HCT116 (cell line): ENCODE results near the gene PNPLA2. TPM values are rescaled to one million over a fixed set of nuclear protein-coding genes. Genes with fewer than 3 reads are reported as not detected.

ENCODE experiments used
- ATAC-seq: fragments of 200-7000 bp; cut with Tn5 transposase; 2 replicates; pipeline ENCODE4 v1.9.1; 2020; ENCODE audit warnings: mild to moderate bottlenecking, moderate library complexity
- BruUV-seq: library from RNA; stranded (reverse); fragments of 400-500 nt; replicated peaks from 2 replicates; lab custom pipeline; 2021; lab: Mats Ljungman, UMichigan
- CTCF ChIA-PET: fragments of 300-600 bp; sonication (Branson Sonifier 250); formaldehyde crosslinking; loops from one replicate; lab custom pipeline; 2021; ENCODE audit warnings: antibody characterized with exemption; lab: Charles Lee
- POLR2A ChIA-PET: fragments of 300-600, 350-600 bp; sonication (Branson Sonifier 250); formaldehyde crosslinking; loops from one replicate; lab custom pipeline; 2021; ENCODE audit warnings: antibody characterized with exemption; lab: Charles Lee
- RAD21 ChIA-PET, 2 experiments: fragments of 300-600 bp; sonication (Branson Sonifier 250); formaldehyde crosslinking; loops; one replicate each; lab custom pipeline; 2023; ENCODE audit warnings: low total read pairs in 2 of 2; ENCODE audit not compliant: uncharacterized antibody in 2 of 2, unreplicated experiment in 2 of 2, low non-redundant PET in 1 of 2; lab: Charles Lee
- DNase-seq: peaks from one replicate; pipeline ENCODE4 v3.0.0-alpha.2; 2010; ENCODE audit warnings: low read depth, low spot score
- H2AFZ ChIP-seq: fragments of 200-600 bp; shearing (Covaris generic), sonication (generic); 2 replicates; pipeline ENCODE4 v1.6.1; 2017; ENCODE audit warnings: low read depth, mixed run types, mixed read lengths, antibody characterized with exemption, low read length; ENCODE audit not compliant: poor library complexity, severe bottlenecking
- H3K27ac ChIP-seq: 2 replicates; pipeline ENCODE4 v1.5.1; 2012; ENCODE audit warnings: low read depth, low read length
- H3K27me3 ChIP-seq: fragments of 200-600 bp; sonication (generic); 2 replicates; pipeline ENCODE4 v1.6.1; 2016; ENCODE audit warnings: mixed run types, low read length, mixed read lengths; ENCODE audit not compliant: insufficient read depth
- H3K36me3 ChIP-seq, 2 experiments: fragments of 200-500 bp in 1 of 2; fragments of 200-600 bp in 1 of 2; sonication (Bioruptor generic) in 1 of 2; sonication (generic) in 1 of 2; 2 replicates each; pipeline versions ENCODE4 v1.5.1 to v1.6.1; 2014 to 2016; ENCODE audit warnings: low read length in 2 of 2, inconsistent platforms in 1 of 2, mixed read lengths in 1 of 2, mixed run types in 1 of 2; ENCODE audit not compliant: insufficient read depth in 2 of 2, control insufficient read depth in 1 of 2
- H3K4me1 ChIP-seq, 2 experiments: fragments of 200-600 bp in 1 of 2; sonication (generic) in 1 of 2; 2 replicates each; pipeline versions ENCODE4 v1.5.1 to v1.6.1; 2012 to 2017; ENCODE audit warnings: low read length in 2 of 2, inconsistent platforms in 1 of 2, mild to moderate bottlenecking in 1 of 2, mixed read lengths in 1 of 2, mixed run types in 1 of 2, moderate library complexity in 1 of 2; ENCODE audit not compliant: insufficient read depth in 2 of 2, control insufficient read depth in 1 of 2
- H3K4me2 ChIP-seq: fragments of 200-600 bp; sonication (generic); 2 replicates; pipeline ENCODE4 v1.6.1; 2017; ENCODE audit warnings: mixed run types, low read length, mixed read lengths
- H3K4me3 ChIP-seq, 2 experiments: fragments of 200-600 bp in 1 of 2; sonication (generic) in 1 of 2; replicated peaks in 1 of 2; 2 replicates each; pipeline ENCODE4 v1.5.1; 2011 to 2016; ENCODE audit warnings: low read length in 2 of 2, control low read depth in 1 of 2, low read depth in 1 of 2, mild to moderate bottlenecking in 1 of 2, mixed read lengths in 1 of 2, mixed run types in 1 of 2
- H3K79me2 ChIP-seq: fragments of 200-600 bp; sonication (generic); 2 replicates; pipeline ENCODE4 v1.6.1; 2017; ENCODE audit warnings: mild to moderate bottlenecking, mixed run types, low read length, moderate library complexity, mixed read lengths; ENCODE audit not compliant: insufficient read depth
- H3K9ac ChIP-seq: fragments of 200-600 bp; sonication (generic); 2 replicates; pipeline ENCODE4 v1.6.1; 2016; ENCODE audit warnings: low read length, mixed read lengths
- H3K9me2 ChIP-seq: fragments of 200-600 bp; sonication (generic), shearing (Covaris generic); 2 replicates; pipeline ENCODE4 v1.6.1; 2017; ENCODE audit warnings: mixed run types, mild to moderate bottlenecking, moderate library complexity; ENCODE audit not compliant: insufficient read depth
- H3K9me3 ChIP-seq, 2 experiments: fragments of 200-500 bp in 1 of 2; fragments of 200-600 bp in 1 of 2; sonication (Bioruptor generic) in 1 of 2; sonication (generic) in 1 of 2; 2 replicates each; pipeline ENCODE4 v1.6.1; 2014 to 2017; ENCODE audit warnings: low read length in 2 of 2, mixed read lengths in 2 of 2, inconsistent platforms in 1 of 2, low read depth in 1 of 2, mild to moderate bottlenecking in 1 of 2, mixed run types in 1 of 2, moderate library complexity in 1 of 2; ENCODE audit not compliant: control insufficient read depth in 1 of 2, insufficient read depth in 1 of 2
- H4K20me1 ChIP-seq: fragments of 200-600 bp; sonication (generic), shearing (Covaris generic); 2 replicates; pipeline ENCODE4 v1.6.1; 2017; ENCODE audit warnings: mixed run types, mild to moderate bottlenecking, moderate library complexity; ENCODE audit not compliant: insufficient read depth
- CBX3 ChIP-seq: IDR thresholded peaks from 2 replicates; pipeline ENCODE4 v1.6.1; 2012; ENCODE audit warnings: low read depth
- CEBPB ChIP-seq: IDR thresholded peaks from 2 replicates; pipeline ENCODE4 v1.6.1; 2012; ENCODE audit warnings: low read depth
- EGR1 ChIP-seq: IDR thresholded peaks from 2 replicates; pipeline ENCODE4 v1.6.1; 2012; ENCODE audit warnings: low read depth
- ELF1 ChIP-seq: IDR thresholded peaks from 2 replicates; pipeline ENCODE4 v1.6.1; 2012; ENCODE audit warnings: low read depth, borderline replicate concordance
- EZH2 ChIP-seq: fragments of 200-600 bp; sonication (generic); IDR thresholded peaks from 2 replicates; pipeline ENCODE4 v1.6.1; 2017; ENCODE audit warnings: antibody characterized with exemption, mixed run types
- FOSL1 ChIP-seq: IDR thresholded peaks from 2 replicates; pipeline ENCODE4 v1.6.1; 2012; ENCODE audit warnings: low read depth
- JUND ChIP-seq: IDR thresholded peaks from 2 replicates; pipeline ENCODE4 v1.6.1; 2012
- MAX ChIP-seq: IDR thresholded peaks from 2 replicates; pipeline ENCODE4 v1.6.1; 2012
- RAD21 ChIP-seq: IDR thresholded peaks from 2 replicates; pipeline ENCODE4 v1.6.1; 2012; ENCODE audit warnings: low read depth, mild to moderate bottlenecking
- SIN3A ChIP-seq: IDR thresholded peaks from 2 replicates; pipeline ENCODE4 v1.6.1; 2012; ENCODE audit warnings: low read depth
- SP1 ChIP-seq: IDR thresholded peaks from 2 replicates; pipeline ENCODE4 v1.6.1; 2012; ENCODE audit warnings: low read depth
- SRF ChIP-seq: IDR thresholded peaks from 2 replicates; pipeline ENCODE4 v1.6.1; 2012; ENCODE audit warnings: low read depth
- ZBTB33 ChIP-seq: IDR thresholded peaks from 2 replicates; pipeline ENCODE4 v1.6.1; 2011; ENCODE audit warnings: mild to moderate bottlenecking, low read length, moderate library complexity; ENCODE audit not compliant: insufficient replicate concordance; ENCODE audit errors: extremely low read depth
- ZFX ChIP-seq: fragments of 450-650 bp; IDR thresholded peaks from 2 replicates; pipeline ENCODE4 v1.6.1; 2017
- ZNF274 ChIP-seq: fragments of 200-500 bp; sonication (Bioruptor generic); IDR thresholded peaks from 2 replicates; pipeline ENCODE4 v1.6.1; 2014; ENCODE audit warnings: mild to moderate bottlenecking, low read depth, low read length, inconsistent platforms
- intact Hi-C: fragments of 100-400 bp; cut with micrococcal nuclease; formaldehyde crosslinking; loops from 2 replicates; pipeline ENCODE4 v1.10.0; 2022
- total RNA-seq: library from RNA; stranded (reverse); gene quantifications from one replicate; pipeline ENCODE4 v1.2.1, GENCODE V29; 2021; ENCODE audit not compliant: unreplicated experiment
- TF ChIP-seq, protein P1 (sequence below): IDR thresholded peaks from 2 replicates; pipeline ENCODE4 v1.6.1; 2012; ENCODE audit warnings: low read depth
- TF ChIP-seq, protein P2 (sequence below), 3 experiments: fragments of 200-600 bp in 1 of 3; sonication (generic) in 1 of 3; IDR thresholded peaks in 2 of 3; conservative IDR thresholded peaks in 1 of 3; 2 replicates each; pipeline ENCODE4 v1.5.1; 2012 to 2017; ENCODE audit warnings: low read depth in 2 of 3, low read length in 2 of 3, antibody characterized with exemption in 1 of 3, borderline replicate concordance in 1 of 3, control low read depth in 1 of 3, mild to moderate bottlenecking in 1 of 3, mixed read lengths in 1 of 3, mixed run types in 1 of 3, moderate library complexity in 1 of 3; ENCODE audit not compliant: insufficient read depth in 1 of 3
- TF ChIP-seq, protein P3 (sequence below): IDR thresholded peaks from 2 replicates; pipeline ENCODE4 v1.6.1; 2012

The PNPLA2 gene
- total RNA-seq, 1 experiment from 2014 or later: 124 TPM

DNA sequence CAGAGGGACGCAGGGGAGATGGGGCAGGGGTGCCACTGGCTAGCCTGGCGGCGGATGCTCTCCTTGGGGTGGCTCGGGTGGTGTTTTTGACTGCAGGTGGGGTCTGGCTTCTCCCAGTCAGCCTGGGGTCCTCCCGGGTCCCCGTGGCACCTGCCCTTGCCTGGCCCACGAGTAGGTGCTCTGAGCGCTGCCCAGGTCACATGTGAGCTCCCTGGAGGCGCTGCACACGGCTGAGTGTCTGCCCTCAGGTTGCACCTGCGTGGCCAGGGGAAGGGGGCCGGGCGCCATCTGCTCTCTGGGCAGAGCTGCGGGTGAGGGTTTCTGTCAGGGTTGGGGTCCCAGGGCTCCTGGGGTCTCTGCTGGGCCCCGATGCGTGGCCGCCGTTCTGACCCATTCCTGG, 29.2 kb downstream of the PNPLA2 start:
- Histone ChIP-seq H3K9me2 (no peaks in the 10 kb centered on the region), H3K9me3 (no peaks in the 10 kb centered on the region), H4K20me1 (no peaks in the 10 kb centered on the region), H2AFZ (no peak overlapping the region), H3K27me3 (no peaks in the 10 kb centered on the region), H3K4me3 (no peak overlapping the region), H3K4me1 (peaks cover 17 to 39% of the 10 kb centered on the region in 2 experiments), H3K79me2 (peaks cover 14% of the 10 kb centered on the region; the same call in 1 of the 2 replicates), H3K27ac (no peak overlapping the region), H3K9ac (no peak overlapping the region), H3K4me2 (no peak overlapping the region), H3K36me3 (no peaks in the 10 kb centered on the region; a peak in 1 of 4 replicates)
- intact Hi-C loops: loop anchor here (1.0 kb wide), 1 partner anchor 203 kb away; no protein-coding TSS in a partner anchor
- BruUV-seq: no TSS peak
- ChIA-PET RAD21 (interaction anchor here in 1 of 2 experiments (1.1 kb wide), 1 partner anchor 204 kb away, joined by 4 read pairs; no protein-coding TSS in a partner anchor), CTCF (interaction anchor here (1.9 kb wide), 1 partner anchor 12 kb away, joined by 4 read pairs; no protein-coding TSS in a partner anchor), POLR2A (interaction anchor here (0.6 kb wide), 1 partner anchor 46 kb away, joined by 4 read pairs; no protein-coding TSS in a partner anchor)
- no peak for ATAC-seq
- TF ChIP-seq SP1: no peak
- no peak for TF ChIP-seq CEBPB
- no peak for TF ChIP-seq FOSL1
- no peak for TF ChIP-seq RAD21
- no peak for TF ChIP-seq ZFX
- TF ChIP-seq EGR1: no peak
- TF ChIP-seq ZNF274: no peak
- TF ChIP-seq ZBTB33: no peak
- TF ChIP-seq, protein P1, sequence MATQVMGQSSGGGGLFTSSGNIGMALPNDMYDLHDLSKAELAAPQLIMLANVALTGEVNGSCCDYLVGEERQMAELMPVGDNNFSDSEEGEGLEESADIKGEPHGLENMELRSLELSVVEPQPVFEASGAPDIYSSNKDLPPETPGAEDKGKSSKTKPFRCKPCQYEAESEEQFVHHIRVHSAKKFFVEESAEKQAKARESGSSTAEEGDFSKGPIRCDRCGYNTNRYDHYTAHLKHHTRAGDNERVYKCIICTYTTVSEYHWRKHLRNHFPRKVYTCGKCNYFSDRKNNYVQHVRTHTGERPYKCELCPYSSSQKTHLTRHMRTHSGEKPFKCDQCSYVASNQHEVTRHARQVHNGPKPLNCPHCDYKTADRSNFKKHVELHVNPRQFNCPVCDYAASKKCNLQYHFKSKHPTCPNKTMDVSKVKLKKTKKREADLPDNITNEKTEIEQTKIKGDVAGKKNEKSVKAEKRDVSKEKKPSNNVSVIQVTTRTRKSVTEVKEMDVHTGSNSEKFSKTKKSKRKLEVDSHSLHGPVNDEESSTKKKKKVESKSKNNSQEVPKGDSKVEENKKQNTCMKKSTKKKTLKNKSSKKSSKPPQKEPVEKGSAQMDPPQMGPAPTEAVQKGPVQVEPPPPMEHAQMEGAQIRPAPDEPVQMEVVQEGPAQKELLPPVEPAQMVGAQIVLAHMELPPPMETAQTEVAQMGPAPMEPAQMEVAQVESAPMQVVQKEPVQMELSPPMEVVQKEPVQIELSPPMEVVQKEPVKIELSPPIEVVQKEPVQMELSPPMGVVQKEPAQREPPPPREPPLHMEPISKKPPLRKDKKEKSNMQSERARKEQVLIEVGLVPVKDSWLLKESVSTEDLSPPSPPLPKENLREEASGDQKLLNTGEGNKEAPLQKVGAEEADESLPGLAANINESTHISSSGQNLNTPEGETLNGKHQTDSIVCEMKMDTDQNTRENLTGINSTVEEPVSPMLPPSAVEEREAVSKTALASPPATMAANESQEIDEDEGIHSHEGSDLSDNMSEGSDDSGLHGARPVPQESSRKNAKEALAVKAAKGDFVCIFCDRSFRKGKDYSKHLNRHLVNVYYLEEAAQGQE: no peak
- TF ChIP-seq MAX: no peak
- TF ChIP-seq EZH2: no peak
- no peak for TF ChIP-seq JUND
- TF ChIP-seq, protein P2, sequence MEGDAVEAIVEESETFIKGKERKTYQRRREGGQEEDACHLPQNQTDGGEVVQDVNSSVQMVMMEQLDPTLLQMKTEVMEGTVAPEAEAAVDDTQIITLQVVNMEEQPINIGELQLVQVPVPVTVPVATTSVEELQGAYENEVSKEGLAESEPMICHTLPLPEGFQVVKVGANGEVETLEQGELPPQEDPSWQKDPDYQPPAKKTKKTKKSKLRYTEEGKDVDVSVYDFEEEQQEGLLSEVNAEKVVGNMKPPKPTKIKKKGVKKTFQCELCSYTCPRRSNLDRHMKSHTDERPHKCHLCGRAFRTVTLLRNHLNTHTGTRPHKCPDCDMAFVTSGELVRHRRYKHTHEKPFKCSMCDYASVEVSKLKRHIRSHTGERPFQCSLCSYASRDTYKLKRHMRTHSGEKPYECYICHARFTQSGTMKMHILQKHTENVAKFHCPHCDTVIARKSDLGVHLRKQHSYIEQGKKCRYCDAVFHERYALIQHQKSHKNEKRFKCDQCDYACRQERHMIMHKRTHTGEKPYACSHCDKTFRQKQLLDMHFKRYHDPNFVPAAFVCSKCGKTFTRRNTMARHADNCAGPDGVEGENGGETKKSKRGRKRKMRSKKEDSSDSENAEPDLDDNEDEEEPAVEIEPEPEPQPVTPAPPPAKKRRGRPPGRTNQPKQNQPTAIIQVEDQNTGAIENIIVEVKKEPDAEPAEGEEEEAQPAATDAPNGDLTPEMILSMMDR (IDR thresholded peaks at IDR 0.05 in 2 of 3, conservative IDR thresholded peaks at IDR 0.05 in 1 of 3; ENCODE audit: borderline replicate concordance in 1 of 3, insufficient read depth in 1 of 3, low read depth in 2 of 3, low read length in 2 of 3): no peak
- no peak for TF ChIP-seq SIN3A
- no peak for TF ChIP-seq CBX3
- no peak for TF ChIP-seq ELF1
- TF ChIP-seq, protein P3, sequence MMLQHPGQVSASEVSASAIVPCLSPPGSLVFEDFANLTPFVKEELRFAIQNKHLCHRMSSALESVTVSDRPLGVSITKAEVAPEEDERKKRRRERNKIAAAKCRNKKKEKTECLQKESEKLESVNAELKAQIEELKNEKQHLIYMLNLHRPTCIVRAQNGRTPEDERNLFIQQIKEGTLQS: no peak
- no peak for TF ChIP-seq SRF
- no peak for DNase-seq
